Esophagus muscularis mucosa (tissue), 3 donors: ENCODE results near the gene PSME1.

Source experiments
- POLR2A ChIP-seq: fragments of 450-650 bp; IDR thresholded peaks from one replicate; pipeline ENCODE4 v1.6.1; 2017; ENCODE audit warnings: antibody characterized with exemption, moderate library complexity, mild to moderate bottlenecking, low read depth
- POLR2AphosphoS5 ChIP-seq, 2 donors: sonication (generic); formaldehyde crosslinking; IDR thresholded peaks; one replicate each; pipeline ENCODE4 v1.6.1; 2017; ENCODE audit warnings: antibody characterized with exemption in 2 of 2
- TF ChIP-seq, protein P1 (sequence below), 3 experiments: fragments of 200-600 bp in 2 of 3; fragments of 450-650 bp in 1 of 3; sonication (generic) in 2 of 3; IDR thresholded peaks; one replicate each; pipeline ENCODE4 v1.5.1; 2017 to 2019; ENCODE audit warnings: antibody characterized with exemption in 3 of 3, mild to moderate bottlenecking in 2 of 3, moderate library complexity in 1 of 3

DNA sequence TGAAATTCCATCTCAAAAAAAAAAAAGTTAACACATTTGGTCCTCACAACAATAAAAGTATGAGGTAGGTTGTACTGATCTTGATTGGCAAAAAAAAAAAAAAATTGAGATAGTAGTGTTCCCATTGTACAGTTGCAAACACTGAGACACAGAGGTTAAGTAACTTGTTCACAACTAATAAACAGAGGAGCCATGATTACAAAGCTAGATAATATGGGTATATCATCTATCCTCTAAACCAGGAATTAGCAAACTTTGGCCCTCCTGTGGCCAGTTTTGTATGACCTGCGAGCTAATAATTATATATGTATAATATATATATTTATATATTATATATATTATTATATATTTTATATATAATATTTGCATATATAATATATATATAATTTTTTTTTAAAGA lies 2.3 kb upstream of the PSME1 start:
- TF ChIP-seq, protein P1, sequence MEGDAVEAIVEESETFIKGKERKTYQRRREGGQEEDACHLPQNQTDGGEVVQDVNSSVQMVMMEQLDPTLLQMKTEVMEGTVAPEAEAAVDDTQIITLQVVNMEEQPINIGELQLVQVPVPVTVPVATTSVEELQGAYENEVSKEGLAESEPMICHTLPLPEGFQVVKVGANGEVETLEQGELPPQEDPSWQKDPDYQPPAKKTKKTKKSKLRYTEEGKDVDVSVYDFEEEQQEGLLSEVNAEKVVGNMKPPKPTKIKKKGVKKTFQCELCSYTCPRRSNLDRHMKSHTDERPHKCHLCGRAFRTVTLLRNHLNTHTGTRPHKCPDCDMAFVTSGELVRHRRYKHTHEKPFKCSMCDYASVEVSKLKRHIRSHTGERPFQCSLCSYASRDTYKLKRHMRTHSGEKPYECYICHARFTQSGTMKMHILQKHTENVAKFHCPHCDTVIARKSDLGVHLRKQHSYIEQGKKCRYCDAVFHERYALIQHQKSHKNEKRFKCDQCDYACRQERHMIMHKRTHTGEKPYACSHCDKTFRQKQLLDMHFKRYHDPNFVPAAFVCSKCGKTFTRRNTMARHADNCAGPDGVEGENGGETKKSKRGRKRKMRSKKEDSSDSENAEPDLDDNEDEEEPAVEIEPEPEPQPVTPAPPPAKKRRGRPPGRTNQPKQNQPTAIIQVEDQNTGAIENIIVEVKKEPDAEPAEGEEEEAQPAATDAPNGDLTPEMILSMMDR (IDR thresholded peaks at IDR 0.05): no peak
- TF ChIP-seq POLR2AphosphoS5 (IDR thresholded peaks at IDR 0.05) (no peak), POLR2A (no peak)
